Spleen (tissue), 7 donors: ENCODE results near the gene CLIP2.

Experiments
- POLR2AphosphoS5 ChIP-seq, 3 donors: sonication (generic); formaldehyde crosslinking; IDR thresholded peaks; one replicate each; pipeline ENCODE4 v1.5.1; 2017; ENCODE audit warnings: antibody characterized with exemption in 3 of 3
- TF ChIP-seq, protein P1 (sequence below), 11 experiments: fragments of 200-600 bp in 7 of 11; fragments of 450-650 bp in 4 of 11; sonication (generic) in 4 of 11; IDR thresholded peaks in 8 of 11; conservative IDR thresholded peaks in 3 of 11; 1 replicate in 7 of 11; 2 replicates in 4 of 11; pipeline versions ENCODE4 v1.4.0 to v1.8.0; 2016 to 2021; ENCODE audit warnings: antibody characterized with exemption in 11 of 11, inconsistent platforms in 4 of 11, mild to moderate bottlenecking in 1 of 11
- donor health status: DM: no; HTN: no; CAD: no; lungs with moderate emphysema.
- donor health status: DM: no; HTN: no; CAD: no.
- donor health status: DM: no; HTN: no; CAD: no.

DNA sequence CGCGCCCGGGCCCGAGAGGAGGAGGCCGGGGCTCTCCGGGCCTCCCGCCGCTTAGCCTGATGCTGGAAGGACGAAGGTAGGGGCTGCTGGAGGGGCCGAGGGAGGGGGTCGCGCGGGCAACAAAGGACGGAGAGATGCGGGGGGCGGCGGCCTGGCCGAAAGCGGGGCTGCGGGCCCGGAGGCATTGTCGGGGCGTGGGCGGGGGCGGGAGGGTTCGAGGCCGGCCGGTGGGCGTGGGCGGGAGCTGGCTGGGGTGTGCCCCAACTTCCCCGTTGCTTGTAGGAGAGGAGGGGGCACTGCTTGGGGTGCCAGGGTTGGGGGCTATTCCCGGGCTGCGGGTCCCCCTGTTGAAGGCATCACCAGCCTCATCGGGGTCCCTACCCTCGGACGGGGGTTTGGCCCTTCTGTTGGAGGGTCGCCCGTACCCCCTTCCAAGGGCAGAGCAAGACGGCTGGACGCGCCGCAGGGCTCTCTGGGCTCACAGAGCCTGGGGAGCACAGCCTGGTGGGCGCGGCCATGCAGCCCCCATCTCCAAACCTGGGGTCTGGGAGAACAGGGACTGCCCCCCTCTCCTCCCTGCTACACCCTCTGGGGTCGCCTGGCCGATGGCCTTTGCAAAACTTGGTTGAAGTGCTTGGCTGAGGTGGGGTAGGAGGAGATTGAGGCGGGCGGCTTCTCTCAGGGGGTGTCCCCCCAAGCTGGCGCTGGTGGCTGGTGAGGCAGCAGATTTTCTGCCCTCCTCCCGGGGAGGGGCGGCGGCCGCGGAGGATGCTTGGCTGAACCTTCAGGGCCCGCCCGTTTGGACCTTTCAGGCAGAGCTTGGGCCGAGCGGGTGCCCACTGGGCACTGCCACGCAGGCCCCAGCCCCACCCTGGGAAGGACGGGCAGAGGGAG lies 699 bp downstream of the CLIP2 start:
- TF ChIP-seq, protein P1, sequence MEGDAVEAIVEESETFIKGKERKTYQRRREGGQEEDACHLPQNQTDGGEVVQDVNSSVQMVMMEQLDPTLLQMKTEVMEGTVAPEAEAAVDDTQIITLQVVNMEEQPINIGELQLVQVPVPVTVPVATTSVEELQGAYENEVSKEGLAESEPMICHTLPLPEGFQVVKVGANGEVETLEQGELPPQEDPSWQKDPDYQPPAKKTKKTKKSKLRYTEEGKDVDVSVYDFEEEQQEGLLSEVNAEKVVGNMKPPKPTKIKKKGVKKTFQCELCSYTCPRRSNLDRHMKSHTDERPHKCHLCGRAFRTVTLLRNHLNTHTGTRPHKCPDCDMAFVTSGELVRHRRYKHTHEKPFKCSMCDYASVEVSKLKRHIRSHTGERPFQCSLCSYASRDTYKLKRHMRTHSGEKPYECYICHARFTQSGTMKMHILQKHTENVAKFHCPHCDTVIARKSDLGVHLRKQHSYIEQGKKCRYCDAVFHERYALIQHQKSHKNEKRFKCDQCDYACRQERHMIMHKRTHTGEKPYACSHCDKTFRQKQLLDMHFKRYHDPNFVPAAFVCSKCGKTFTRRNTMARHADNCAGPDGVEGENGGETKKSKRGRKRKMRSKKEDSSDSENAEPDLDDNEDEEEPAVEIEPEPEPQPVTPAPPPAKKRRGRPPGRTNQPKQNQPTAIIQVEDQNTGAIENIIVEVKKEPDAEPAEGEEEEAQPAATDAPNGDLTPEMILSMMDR (IDR thresholded peaks at IDR 0.05 in 8 of 11, conservative IDR thresholded peaks at IDR 0.05 in 3 of 11): no peak
- TF ChIP-seq POLR2AphosphoS5 (IDR thresholded peaks at IDR 0.05): peak in 2 of 3 donors; percentile 27 to 48
